A549 (cell line): ENCODE measurements around the gene CHML.
"Not testable (repeated sequence)": the region's sequence is repeated elsewhere in the genome, so short reads cannot be mapped to it uniquely, and the experiment has no call there.

Experiments
- FOXS1 ChIP-seq: fragments of 250-450 bp; sonication (Bioruptor Pico); IDR thresholded peaks from 2 replicates; pipeline ENCODE4 v1.5.0; 2020; ENCODE audit warnings: mild to moderate bottlenecking, moderate library complexity
- MAX ChIP-seq: IDR thresholded peaks from 2 replicates; pipeline ENCODE4 v1.6.1; 2012
- RFX5 ChIP-seq: fragments of 450-650 bp; IDR thresholded peaks from 2 replicates; pipeline ENCODE4 v1.7.1; 2014; ENCODE audit warnings: antibody characterized with exemption, mild to moderate bottlenecking, moderate library complexity

GRCh38 chr1:241681861-241682448 is 41.8 kb upstream of the CHML start:
- TF ChIP-seq MAX; RFX5; FOXS1 (CRISPR knock-in tag): not testable (repeated sequence)
